DMS114 treated with DMSO at 0.1 percent for 48 hours (cell line): ENCODE results near the gene HMG20A.

Source experiments
- DNase-seq: peaks from one replicate; lab custom pipeline; 2025; ENCODE audit not compliant: unreplicated experiment; lab: John Stamatoyannopoulos, UW

Gene HMG20A

DNA sequence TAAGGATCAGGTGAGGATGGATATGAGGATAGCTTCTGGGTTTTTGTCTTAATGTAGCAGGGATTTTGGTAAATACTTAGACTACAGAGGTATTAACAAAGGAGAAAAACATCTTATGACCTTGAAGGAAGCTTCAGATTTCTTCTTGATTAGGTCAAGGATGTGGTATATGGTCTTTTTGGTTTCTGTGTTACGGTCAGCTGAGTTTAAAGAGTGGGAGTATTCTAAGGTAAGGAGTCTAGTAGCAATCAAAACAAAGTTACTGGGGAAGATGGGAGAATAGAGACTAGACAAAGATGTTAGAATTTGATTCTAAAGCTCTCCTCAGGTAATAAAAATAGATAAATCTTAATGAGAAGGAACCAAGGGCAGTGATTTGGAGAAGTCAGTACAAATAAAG, 6.2 kb downstream of the HMG20A start:
- DNase-seq = no peak

DNA sequence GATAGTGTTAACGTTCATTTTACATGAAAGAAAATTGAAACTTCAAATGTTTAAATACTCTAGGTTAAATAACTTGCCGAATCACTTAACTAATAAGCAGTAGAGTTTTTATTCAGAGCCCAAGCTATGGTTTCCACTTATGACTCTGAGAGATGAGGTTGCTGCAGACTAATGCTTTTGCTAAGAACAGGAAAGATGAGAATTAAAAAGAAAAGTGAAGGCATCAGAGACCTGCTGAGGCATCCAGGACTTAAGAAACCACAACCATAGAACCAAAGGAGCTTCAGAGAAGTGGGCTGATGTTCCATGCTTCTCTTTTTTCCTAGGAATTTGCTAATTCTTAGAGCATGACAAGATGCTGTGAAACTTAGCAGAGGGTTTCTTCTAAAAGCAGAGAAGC, 9.5 kb downstream of the HMG20A start:
- no peak for DNase-seq

DNA sequence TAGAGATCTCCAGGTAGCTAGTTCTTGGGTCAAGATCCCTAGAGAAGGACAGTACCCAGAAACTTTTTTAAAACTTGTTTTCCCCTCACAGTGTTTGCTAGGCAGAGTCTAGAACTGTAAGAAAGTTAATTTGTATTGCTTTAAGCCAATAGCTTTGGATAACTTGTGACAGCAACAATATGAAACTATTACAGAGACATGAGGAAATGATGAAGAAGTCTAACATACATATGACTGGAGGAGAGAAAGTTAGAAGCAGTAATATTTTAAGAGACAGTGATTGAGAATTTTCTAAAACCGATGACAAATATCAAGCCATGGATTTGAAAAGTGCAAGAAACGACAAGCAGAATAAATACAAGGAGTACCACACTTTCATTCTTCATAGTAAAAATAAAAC, 10.0 kb downstream of the HMG20A start:
- no peak for DNase-seq

DNA sequence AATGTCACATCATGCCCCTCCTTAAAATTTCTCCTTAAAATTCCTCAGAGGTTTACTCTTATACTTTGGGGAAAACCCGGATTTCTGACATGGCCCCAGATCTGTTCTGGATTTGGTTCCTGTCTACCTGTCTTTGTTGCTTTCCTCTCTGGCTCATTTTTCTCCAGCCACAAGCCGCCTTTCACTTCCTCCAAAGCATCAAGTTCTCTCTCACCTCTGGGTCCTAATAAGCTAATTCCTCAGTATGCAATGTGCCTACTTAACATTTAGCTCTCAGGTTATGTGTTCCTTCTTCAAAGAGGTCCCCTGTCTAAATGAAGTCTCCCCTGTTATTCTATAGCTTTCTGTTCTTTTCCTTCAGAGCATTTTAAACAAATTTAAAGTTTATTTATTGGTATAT, 16.1 kb downstream of the HMG20A start:
- no peak for DNase-seq

DNA sequence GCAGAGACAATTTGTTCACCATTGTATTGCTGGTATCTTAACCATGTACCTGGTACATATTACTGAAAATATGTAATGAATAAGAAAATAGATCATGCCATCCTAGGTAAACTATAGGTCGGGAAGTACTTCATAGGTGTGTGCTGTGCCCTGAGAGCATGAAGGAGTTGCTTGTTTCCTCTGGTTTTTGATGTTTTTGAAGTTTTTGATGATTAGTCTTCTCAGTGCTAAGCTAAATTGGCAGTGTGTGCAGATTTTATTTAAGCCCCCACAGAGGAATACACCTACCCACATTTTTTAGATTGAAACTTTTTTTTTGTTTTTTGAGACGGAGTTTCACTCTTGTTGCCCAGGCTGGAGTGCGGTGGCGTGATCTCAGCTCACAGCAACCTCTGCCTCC, 16.6 kb downstream of the HMG20A start:
- no peak for DNase-seq

DNA sequence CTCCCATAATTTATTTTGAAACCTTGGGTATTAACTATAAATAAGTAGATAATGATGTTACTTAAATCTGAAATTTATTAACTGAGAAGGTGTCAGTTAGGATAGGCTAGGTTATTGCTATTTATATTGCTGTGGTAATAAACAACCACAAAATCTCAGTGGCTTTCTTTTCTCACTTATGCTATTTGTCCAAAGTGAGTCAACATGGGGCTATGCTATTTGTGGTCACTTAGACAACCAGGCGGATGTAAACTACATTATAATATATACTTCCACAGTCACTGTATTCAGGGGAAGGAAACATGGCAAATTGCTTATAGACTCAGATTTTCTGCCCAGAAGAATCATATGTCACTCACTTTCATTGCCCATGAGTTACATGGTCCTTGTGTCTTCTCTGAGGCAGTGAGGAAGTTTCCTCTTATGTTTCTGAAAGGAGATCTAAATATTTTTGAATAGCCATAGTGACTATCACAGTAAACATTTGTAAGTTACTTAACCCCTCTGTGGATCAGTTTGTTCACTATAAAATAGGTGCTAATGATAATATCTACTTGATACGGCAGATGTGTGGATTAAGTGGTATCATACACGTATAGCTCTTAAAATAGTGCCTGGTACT, 19.8 kb downstream of the HMG20A start:
- no peak for DNase-seq

DNA sequence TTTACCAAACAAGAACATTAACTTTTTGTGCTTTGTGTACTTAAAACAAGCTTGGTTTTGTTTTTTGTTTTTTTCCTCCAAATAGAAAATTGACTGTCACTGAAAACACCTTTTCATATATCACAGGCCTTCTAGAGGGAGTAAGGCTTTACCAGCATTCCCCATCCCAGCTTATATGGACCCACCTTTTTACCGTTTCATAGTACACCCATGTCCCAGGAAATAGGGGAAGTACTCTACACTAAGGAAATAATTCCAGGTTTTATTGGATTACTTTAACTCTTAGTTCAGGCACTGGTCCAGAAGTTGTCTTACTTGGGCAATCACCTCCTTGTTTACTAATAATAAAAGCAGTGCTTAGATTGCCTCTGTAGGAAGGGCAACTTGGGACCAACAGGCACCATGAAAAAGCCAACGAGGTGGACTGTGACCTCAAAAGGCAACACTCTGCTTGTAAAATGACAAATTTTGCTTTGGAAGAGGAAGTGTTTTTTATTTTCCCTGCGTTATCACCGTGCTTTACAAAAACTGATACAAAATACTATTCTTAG, 26.2 kb downstream of the HMG20A start:
- DNase-seq = no peak

DNA sequence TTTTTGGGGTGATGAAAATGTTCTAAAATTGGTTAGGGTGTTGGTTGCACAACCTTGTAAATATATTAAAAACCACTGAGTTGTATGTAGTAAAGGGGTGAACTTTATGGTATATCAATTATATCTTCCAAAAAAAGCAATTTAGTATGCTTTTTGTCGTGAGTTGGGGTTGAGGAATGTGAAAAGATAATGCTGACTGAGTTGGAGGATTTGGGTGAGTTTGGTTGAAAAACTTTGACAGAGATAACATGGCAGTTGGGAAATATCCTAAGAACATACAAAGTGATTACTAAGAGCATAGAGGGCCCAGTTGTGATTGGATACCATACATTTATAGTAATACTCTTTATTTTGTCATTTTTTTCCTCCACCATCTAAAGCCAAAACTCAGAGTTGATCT, 33.6 kb downstream of the HMG20A start:
- DNase-seq = no peak

DNA sequence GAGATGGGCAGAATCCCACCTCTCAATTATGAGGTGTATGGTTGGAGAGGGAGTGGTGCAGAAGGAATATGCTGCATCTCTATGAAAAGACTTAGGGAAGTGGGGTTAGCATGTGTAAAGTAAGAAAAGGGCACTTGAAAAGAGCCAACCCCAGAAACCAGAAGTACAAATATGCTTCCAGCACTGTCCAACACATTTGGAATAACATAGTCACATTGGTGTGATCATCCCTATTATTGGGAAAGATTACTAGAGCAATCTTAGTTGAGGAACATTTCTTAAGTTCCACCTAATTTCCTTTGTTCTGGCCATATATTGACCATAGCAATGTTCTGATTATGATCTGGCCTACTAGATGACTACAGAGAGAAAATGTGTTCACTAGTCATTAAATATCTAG, 34.3 kb downstream of the HMG20A start:
- no peak for DNase-seq

DNA sequence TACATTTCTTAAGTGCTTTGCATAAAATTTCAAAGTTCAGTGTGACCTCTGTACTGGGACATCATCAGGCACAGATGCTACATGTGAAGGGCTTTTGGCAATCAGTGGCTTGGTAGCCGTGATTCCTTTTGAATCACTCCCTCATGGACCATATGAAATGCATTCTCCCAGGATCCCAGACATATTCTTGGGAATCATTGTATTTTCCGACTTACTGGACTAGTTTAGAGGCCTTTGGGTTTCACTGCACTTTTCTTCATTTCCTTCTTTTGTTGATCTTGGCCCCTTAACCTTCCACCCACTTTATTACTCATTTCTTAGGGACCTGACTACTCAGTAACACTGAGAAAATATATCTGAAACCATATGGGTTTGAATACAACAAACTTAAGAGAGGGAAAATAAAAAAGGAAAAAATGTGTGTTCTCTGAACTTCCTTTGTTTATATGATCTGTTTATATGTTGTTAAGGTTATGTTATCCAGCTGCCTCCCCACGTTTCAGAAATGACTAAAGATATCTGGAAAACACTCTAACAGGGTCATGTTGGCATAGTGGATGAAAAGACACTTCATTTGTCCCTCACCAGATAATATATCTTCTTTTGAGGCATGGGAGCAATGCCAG, 35.1 kb downstream of the HMG20A start:
- no peak for DNase-seq

DNA sequence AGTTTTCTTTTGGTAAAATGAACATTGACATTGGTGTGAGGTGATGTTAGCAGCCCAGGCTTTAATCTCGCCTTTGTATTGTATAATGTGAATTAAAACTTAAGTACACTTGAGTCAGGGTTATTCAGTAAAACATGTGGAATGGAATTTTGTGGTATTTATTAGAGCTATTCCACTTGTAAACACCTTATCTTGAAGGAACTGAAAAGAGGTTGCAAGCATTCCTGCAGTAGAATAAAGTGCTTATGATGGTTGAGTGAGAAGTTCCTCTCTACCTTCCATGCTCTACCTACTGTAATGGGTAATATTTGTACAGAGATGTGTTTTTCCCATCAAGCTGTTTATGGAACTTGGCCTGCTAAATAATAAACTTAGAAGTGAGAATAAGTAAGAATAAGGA, 36.1 kb downstream of the HMG20A start:
- DNase-seq = no peak

DNA sequence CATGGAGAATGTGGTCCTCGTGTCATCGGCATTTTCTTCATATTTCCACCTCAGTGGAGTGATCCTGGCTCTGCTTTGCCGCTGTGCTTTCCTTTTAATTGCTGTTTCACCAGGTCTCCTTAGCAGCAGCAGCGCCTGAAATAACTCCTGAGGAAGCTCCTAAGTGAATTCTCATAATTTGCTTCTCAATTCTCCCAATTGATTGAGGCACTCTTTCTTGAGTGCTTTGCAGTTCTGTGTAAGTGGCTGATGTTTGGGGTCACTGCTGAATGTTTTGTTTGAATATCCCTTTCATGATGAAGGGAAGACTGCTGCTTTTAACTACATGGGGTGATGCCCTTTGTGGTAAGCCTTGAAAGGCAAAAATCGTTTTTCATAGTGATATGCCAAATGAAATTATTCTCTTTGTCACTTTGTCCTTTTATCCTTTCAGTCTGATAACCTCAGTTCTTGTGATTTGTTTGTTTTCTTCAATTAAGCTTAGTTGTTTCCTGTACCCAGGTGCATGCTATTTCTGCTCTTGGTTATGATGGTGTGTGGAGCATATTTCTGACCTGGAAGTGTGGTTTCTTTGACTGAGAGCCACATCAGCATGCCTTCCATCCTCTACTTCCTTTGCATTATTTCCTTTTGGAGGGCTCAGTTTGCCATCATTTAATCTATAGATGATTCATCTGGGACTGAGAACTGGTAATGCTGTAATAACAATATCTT, 36.7 kb downstream of the HMG20A start:
- DNase-seq = no peak

DNA sequence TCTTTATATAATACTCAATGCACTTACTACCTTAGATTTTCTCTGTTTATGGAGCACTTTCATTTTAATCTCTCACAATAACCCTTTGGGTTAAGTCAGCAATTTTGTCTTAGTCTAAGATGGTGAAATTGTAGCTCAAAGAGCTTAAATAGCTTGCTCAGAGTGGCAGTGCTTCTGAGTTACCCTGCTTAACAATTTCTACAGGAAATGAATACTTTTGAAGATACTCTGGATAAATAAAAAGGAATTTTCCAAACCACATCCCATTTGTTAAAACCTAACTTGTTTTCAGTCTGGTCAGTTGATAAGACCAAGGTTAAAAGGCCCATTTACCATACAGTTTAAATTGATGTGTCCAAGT, 37.2 kb downstream of the HMG20A start:
- DNase-seq = no peak

DNA sequence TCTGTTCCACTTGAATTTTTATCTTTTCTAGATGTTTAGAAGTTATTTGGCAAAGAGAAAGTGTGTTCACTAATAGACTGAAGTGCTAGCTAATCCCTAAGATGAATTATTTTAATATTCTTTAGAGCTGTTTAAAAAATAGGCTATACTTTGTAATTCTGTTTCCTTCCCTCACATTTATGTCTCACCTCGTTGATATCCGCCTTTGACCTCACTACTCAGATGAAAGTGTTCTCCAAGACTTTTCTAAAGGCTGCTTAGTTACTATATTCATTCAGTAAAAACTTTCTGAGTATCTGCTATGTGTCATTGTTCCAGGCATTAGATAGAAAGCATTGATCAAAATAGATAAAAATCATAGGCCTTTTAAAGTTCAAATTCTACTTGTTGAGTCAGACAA, 38.3 kb downstream of the HMG20A start:
- no peak for DNase-seq

DNA sequence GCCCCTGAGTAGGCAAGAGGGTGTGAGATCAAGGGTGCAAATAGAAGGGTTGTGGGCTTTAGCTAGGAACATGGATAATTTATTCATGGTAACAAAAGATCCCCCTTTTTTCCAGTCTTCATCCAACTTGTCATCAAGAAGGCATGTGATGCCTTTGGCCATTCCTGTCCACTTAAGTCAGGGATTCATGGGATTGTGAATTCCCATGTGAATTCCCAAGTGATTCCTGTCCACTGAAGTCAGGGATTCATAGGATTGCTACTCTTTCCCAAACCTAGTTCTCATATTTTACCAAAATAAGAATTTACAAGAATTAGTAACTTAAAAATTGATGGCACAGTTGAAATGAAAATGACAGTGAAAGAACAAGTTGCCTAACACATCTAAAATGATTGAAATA, 40.8 kb downstream of the HMG20A start:
- DNase-seq = no peak

DNA sequence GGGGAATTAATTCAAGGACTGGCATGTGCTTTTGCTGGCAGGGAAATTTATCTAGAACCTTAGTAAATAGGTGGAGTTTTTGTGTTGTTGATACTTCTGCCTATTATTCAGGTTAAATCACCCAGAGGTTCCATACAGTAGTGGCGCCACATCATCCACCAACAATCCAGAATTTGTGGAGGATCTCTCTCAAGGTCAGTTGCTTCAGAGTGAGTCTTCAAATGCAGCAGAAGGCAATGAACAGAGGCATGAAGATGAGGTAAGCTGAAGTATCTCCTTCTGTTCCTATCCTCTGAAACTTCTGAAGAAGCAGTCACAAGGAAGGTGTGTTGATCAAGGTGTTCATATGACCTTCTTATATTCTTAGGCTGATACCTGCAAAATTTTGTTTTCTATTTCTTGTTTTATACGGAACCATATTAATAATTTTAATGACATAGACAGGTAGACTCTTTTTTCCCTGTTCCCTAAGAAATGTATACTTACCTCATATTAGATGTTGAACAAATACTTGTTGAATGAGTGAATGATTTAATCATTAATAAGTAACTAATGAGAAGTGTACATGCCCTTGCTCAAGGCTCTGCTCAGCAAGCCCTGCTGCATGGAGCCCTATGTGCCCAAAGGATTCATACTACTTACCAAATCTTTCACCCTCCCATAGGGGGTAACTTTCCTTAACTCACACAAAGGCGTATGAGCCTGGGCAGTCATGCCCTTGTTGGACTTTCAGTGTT, 43.6 kb downstream of the HMG20A start:
- DNase-seq = no peak

DNA sequence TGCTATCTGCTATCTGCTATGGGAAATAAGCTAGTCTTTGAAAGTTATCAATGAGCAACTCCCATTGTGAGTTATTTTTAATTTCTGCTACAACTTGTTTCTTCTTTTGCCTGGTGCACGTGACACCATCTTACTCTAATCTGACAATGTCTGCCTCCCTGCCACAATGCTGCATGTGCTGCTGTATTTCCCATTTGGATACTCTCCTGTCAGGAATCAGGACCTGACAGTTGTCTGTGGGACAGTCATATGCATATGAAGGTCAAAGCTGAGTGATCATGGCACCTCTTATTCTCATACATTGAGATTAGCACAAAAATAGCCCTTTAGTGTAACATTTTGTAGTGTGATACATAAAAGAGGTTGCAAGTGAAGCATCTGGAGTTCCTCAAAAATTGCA, 45.8 kb downstream of the HMG20A start:
- DNase-seq = no peak

DNA sequence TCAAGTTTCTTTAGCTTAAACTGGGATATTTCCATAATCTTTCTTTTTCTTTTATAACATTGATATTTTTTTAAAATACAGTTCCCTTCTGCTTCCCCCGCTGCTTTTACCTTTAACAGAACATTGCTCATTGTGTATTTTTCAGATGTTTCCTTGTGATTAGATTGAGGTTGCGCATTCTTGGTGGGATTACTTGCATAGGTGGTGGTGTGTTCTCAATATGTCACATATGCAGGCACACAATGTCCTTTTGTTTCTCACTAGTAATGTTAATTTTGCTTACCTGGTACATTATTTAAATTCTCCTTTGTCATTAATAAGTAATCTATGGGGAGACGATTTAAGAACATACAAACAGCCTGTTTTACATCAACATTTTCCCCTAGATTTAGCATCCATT, 48.2 kb downstream of the HMG20A start:
- no peak for DNase-seq

DNA sequence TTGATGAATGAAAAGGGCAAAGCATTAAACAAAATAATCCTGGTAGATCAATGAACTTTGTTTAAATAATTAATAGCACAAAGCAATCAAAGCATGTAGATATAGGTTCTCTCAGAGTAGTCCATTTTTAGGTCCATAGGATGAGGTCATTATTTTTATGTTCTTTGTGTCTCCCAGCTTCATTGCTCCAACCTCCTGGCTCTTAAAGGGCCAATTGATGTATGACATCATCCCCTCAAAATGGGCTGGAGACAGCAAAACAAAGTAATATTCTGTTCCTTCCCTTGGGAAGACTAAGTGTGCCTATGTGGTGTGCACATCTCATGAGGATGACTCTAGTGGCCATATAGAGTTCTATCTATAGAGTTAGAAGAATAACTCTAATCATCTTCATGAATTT, 49.5 kb downstream of the HMG20A start:
- DNase-seq = no peak

DNA sequence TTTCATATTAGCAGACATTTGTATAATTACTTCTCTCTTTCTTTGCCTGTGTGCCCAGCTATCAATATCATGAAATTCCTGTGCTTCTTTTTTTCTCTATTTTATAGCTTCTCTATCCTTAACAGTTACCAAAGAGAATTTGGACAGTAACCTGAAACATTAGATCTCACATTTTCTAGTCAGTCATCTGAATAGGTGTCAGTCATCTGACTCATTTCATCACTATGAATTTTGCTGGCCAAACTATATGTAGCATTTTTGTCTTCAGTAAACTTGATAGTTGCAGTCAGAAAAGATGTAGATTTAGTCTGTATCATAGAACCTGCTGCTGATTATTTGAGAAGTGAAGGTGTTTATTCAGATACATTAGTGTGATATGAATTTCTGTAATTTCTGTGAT, 52.6 kb downstream of the HMG20A start:
- DNase-seq = no peak

DNA sequence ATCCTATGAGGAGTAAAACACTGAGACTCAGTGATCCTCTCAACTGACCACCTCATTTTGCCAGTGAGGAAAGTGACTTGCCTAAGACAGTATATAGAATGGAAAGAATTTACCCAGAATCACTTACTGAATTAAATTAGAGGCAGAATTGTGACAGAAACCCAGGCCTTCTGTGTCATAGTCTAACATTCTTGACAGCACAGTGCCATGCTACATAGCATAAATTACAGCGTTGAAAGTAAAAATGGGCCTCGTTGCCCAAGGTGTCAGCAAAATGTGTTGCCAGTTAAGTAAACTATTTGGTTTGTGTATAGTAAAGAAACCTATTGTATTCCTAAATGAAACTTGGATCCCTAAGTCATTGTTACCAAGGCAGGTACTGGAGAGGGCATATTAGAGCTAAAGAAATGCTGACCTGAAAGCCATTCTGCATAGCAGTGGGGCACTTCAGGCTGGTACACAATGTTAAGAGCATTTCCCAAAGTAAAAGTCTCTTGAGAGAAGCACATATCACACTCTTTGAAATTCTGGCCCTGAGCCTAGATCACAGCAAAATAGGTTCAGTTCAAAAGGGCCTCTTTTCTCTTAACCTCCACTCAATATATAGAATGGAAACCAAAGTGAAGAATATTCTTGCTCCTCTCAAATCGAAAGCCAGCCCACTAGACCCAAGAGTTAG, 53.8 kb downstream of the HMG20A start:
- DNase-seq = no peak
